Mesenchymal stem cell (in vitro differentiated cells and primary cell): ENCODE results near the gene TREML4.

Experiments used
- DNase-seq: peaks from one replicate; pipeline ENCODE4 v3.0.0-alpha.2; 2013
- H2AFZ ChIP-seq: one replicate; pipeline ENCODE4 v1.6.1; 2013; ENCODE audit warnings: low read depth, mild to moderate bottlenecking, control low read depth, inconsistent platforms, low read length, moderate library complexity
- H2AK5ac ChIP-seq: 2 replicates; pipeline ENCODE4 v1.6.1; 2013; ENCODE audit warnings: low read length, moderate library complexity, mild to moderate bottlenecking, inconsistent platforms; ENCODE audit not compliant: severe bottlenecking
- H2BK120ac ChIP-seq: one replicate; pipeline ENCODE4 v1.6.1; 2013; ENCODE audit warnings: low read depth, mild to moderate bottlenecking, inconsistent platforms, low read length, moderate library complexity
- H2BK12ac ChIP-seq, 2 experiments: one replicate each; pipeline ENCODE4 v1.6.1; 2013; ENCODE audit warnings: inconsistent platforms in 2 of 2, low read length in 2 of 2, mild to moderate bottlenecking in 2 of 2, moderate library complexity in 2 of 2, control low read depth in 1 of 2
- H2BK15ac ChIP-seq: one replicate; pipeline ENCODE4 v1.6.1; 2013; ENCODE audit warnings: mild to moderate bottlenecking, low read depth, inconsistent platforms; ENCODE audit not compliant: poor library complexity, severe bottlenecking
- H2BK5ac ChIP-seq: 2 replicates; pipeline ENCODE4 v1.6.1; 2013; ENCODE audit warnings: low read depth, mild to moderate bottlenecking, low read length, control low read depth, inconsistent platforms; ENCODE audit not compliant: poor library complexity, severe bottlenecking
- H3K14ac ChIP-seq, 2 experiments: one replicate each; pipeline ENCODE4 v1.6.1; 2013; ENCODE audit warnings: inconsistent platforms in 2 of 2, low read length in 2 of 2, control low read depth in 1 of 2, mild to moderate bottlenecking in 1 of 2, moderate library complexity in 1 of 2
- H3K18ac ChIP-seq, 2 experiments: one replicate each; pipeline ENCODE4 v1.6.1; 2013; ENCODE audit warnings: inconsistent platforms in 2 of 2, low read length in 2 of 2, control low read depth in 1 of 2, low read depth in 1 of 2, mild to moderate bottlenecking in 1 of 2
- H3K23ac ChIP-seq, 2 experiments: one replicate each; pipeline ENCODE4 v1.6.1; 2013; ENCODE audit warnings: inconsistent platforms in 2 of 2, low read length in 2 of 2, mild to moderate bottlenecking in 2 of 2, moderate library complexity in 2 of 2, control low read depth in 1 of 2
- H3K27ac ChIP-seq: 2 replicates; pipeline ENCODE4 v1.5.1; 2013; ENCODE audit warnings: mild to moderate bottlenecking, moderate library complexity, low read length, control low read depth, inconsistent platforms; ENCODE audit not compliant: poor library complexity, severe bottlenecking
- H3K27me3 ChIP-seq, 2 experiments: 2 replicates each; pipeline versions ENCODE4 v1.6.1 to v1.7.0; 2013; ENCODE audit warnings: low read length in 2 of 2, mild to moderate bottlenecking in 2 of 2, moderate library complexity in 2 of 2, control low read depth in 1 of 2, inconsistent platforms in 1 of 2; ENCODE audit not compliant: control insufficient read depth in 1 of 2, insufficient read depth in 1 of 2
- H3K36me3 ChIP-seq, 2 experiments: 2 replicates each; pipeline versions ENCODE4 v1.6.1 to v1.7.0; 2013; ENCODE audit warnings: low read length in 2 of 2, control low read depth in 1 of 2, inconsistent platforms in 1 of 2, low read depth in 1 of 2, mild to moderate bottlenecking in 1 of 2; ENCODE audit not compliant: insufficient read depth in 2 of 2, control insufficient read depth in 1 of 2
- H3K4ac ChIP-seq, 2 experiments: one replicate each; pipeline ENCODE4 v1.6.1; 2013; ENCODE audit warnings: inconsistent platforms in 2 of 2, low read length in 2 of 2, mild to moderate bottlenecking in 2 of 2, moderate library complexity in 2 of 2, control low read depth in 1 of 2, low read depth in 1 of 2
- H3K4me1 ChIP-seq: 2 replicates; pipeline ENCODE4 v1.6.1; 2013; ENCODE audit warnings: low read depth, low read length, control low read depth; ENCODE audit not compliant: control insufficient read depth, insufficient read depth
- H3K4me2 ChIP-seq: 2 replicates; pipeline ENCODE4 v1.6.1; 2013; ENCODE audit warnings: low read length, mild to moderate bottlenecking, inconsistent platforms; ENCODE audit not compliant: poor library complexity, severe bottlenecking
- H3K4me3 ChIP-seq, 2 experiments: 2 replicates each; pipeline versions ENCODE4 v1.5.1 to v1.7.0; 2013; ENCODE audit warnings: low read length in 2 of 2, mild to moderate bottlenecking in 2 of 2, control low read depth in 1 of 2, low read depth in 1 of 2; ENCODE audit not compliant: insufficient read depth in 1 of 2
- H3K79me1 ChIP-seq: replicated peaks from 2 replicates; pipeline ENCODE4 v1.6.1; 2013; ENCODE audit warnings: mild to moderate bottlenecking, control low read depth, low read length, inconsistent platforms; ENCODE audit not compliant: poor library complexity, severe bottlenecking
- H3K9ac ChIP-seq: 2 replicates; pipeline ENCODE4 v1.7.0; 2013; ENCODE audit warnings: mild to moderate bottlenecking, low read length, moderate library complexity
- H3K9me3 ChIP-seq: 2 replicates; pipeline ENCODE4 v1.7.0; 2013; ENCODE audit warnings: mild to moderate bottlenecking, low read length; ENCODE audit not compliant: control insufficient read depth
- H4K8ac ChIP-seq: one replicate; pipeline ENCODE4 v1.6.1; 2013; ENCODE audit warnings: inconsistent platforms, mild to moderate bottlenecking, low read length, moderate library complexity
- H4K91ac ChIP-seq: one replicate; pipeline ENCODE4 v1.6.1; 2013; ENCODE audit warnings: mild to moderate bottlenecking, low read length, inconsistent platforms
- WGBS: methylation state at CpG from one replicate; pipeline ENCODE4 v1.1.7; 2013; ENCODE audit warnings: mixed read lengths; 5-methylcytosine and 5-hydroxymethylcytosine counted together

TREML4 gene

GRCh38 chr6:41272591-41273240 lies 44.6 kb downstream of the TREML4 start:
- H3K27ac ChIP-seq: no peak overlapping the region
- H2BK120ac ChIP-seq: no peak overlapping the region
- no peak overlapping the region for H2AK5ac ChIP-seq
- H3K9ac ChIP-seq: no peak overlapping the region
- H3K27me3 ChIP-seq: peaks cover 24 to 42% of the 10 kb centered on the region in 2 experiments
- H3K4me3 ChIP-seq: no peak overlapping the region
- H3K23ac ChIP-seq: no peak overlapping the region
- H2AFZ ChIP-seq: no peak overlapping the region
- no peak overlapping the region for H3K14ac ChIP-seq
- H3K4me2 ChIP-seq: no peak overlapping the region
- H4K8ac ChIP-seq: no peak overlapping the region
- no peak overlapping the region for H2BK15ac ChIP-seq
- H3K4me1 ChIP-seq: no peaks in the 10 kb centered on the region
- no peaks in the 10 kb centered on the region for H3K36me3 ChIP-seq
- no peaks in the 10 kb centered on the region for H3K79me1 ChIP-seq
- H3K18ac ChIP-seq: no peak overlapping the region
- H2BK12ac ChIP-seq: no peak overlapping the region
- WGBS: 98% methylated on average over 4 of the region's 5 CpGs
- H3K9me3 ChIP-seq: no peaks in the 10 kb centered on the region
- no peak overlapping the region for H2BK5ac ChIP-seq
- no peak overlapping the region for H4K91ac ChIP-seq
- no peak overlapping the region for H3K4ac ChIP-seq
- DNase-seq: no peak

- no peak overlapping the region for H3K4ac ChIP-seq
- no peak overlapping the region for H3K9ac ChIP-seq
- H3K4me1 ChIP-seq: no peaks in the 10 kb centered on the region
- H4K8ac ChIP-seq: no peak overlapping the region
- WGBS: no CpG with 5 or more reads among the region's 5 CpGs
- no peak overlapping the region for H3K23ac ChIP-seq
- no peak overlapping the region for H2AFZ ChIP-seq
- no peaks in the 10 kb centered on the region for H3K9me3 ChIP-seq
- no peak overlapping the region for H3K18ac ChIP-seq
- H2BK5ac ChIP-seq: no peak overlapping the region
- H4K91ac ChIP-seq: no peak overlapping the region
- H3K4me3 ChIP-seq: no peak overlapping the region
- peaks cover 26 to 42% of the 10 kb centered on the region in 2 experiments for H3K27me3 ChIP-seq
- H3K4me2 ChIP-seq: no peak overlapping the region
- no peak overlapping the region for H2BK15ac ChIP-seq
- H2BK12ac ChIP-seq: no peak overlapping the region
- H3K79me1 ChIP-seq: no peaks in the 10 kb centered on the region
- H2AK5ac ChIP-seq: no peak overlapping the region
- H3K27ac ChIP-seq: no peak overlapping the region
- H2BK120ac ChIP-seq: no peak overlapping the region
- no peaks in the 10 kb centered on the region for H3K36me3 ChIP-seq
- DNase-seq: no peak
- H3K14ac ChIP-seq: no peak overlapping the region
Observed at GRCh38 chr6:41273714-41274113, 45.6 kb downstream of the TREML4 start.

GRCh38 chr6:41274256-41274655 lies 46.1 kb downstream of the TREML4 start:
- Histone ChIP-seq H2AK5ac (no peak overlapping the region), H4K91ac (no peak overlapping the region), H2BK120ac (no peak overlapping the region), H2BK12ac (no peak overlapping the region), H3K14ac (no peak overlapping the region), H3K27me3 (peaks cover 30 to 42% of the 10 kb centered on the region in 2 experiments), H3K9ac (no peak overlapping the region), H3K4me1 (no peaks in the 10 kb centered on the region), H3K4me2 (no peak overlapping the region), H3K9me3 (no peaks in the 10 kb centered on the region), H3K79me1 (no peaks in the 10 kb centered on the region), H3K4ac (no peak overlapping the region), H2BK5ac (no peak overlapping the region), H3K23ac (no peak overlapping the region), H3K4me3 (no peak overlapping the region), H2AFZ (no peak overlapping the region), H3K18ac (no peak overlapping the region), H3K27ac (no peak overlapping the region), H3K36me3 (no peaks in the 10 kb centered on the region), H4K8ac (no peak overlapping the region), H2BK15ac (no peak overlapping the region)
- no peak for DNase-seq
- 90% methylated on average over 2 of the region's 2 CpGs for WGBS

GRCh38 chr6:41275489-41275888 lies 47.3 kb downstream of the TREML4 start:
- no peaks in the 10 kb centered on the region for H3K79me1 ChIP-seq
- H3K23ac ChIP-seq: no peak overlapping the region
- no peak overlapping the region for H2AK5ac ChIP-seq
- H3K4me1 ChIP-seq: no peaks in the 10 kb centered on the region
- H2BK15ac ChIP-seq: no peak overlapping the region
- H4K8ac ChIP-seq: no peak overlapping the region
- no peak overlapping the region for H4K91ac ChIP-seq
- peaks cover 31 to 42% of the 10 kb centered on the region in 2 experiments for H3K27me3 ChIP-seq
- no peak overlapping the region for H3K4ac ChIP-seq
- H2BK12ac ChIP-seq: no peak overlapping the region
- no peak overlapping the region for H3K14ac ChIP-seq
- 81% methylated on average over 3 of the region's 4 CpGs for WGBS
- no peak overlapping the region for H2BK5ac ChIP-seq
- no peak overlapping the region for H2BK120ac ChIP-seq
- H3K27ac ChIP-seq: no peak overlapping the region
- H3K36me3 ChIP-seq: no peaks in the 10 kb centered on the region
- no peak overlapping the region for H3K4me2 ChIP-seq
- no peak overlapping the region for H2AFZ ChIP-seq
- no peak overlapping the region for H3K18ac ChIP-seq
- no peak for DNase-seq
- no peak overlapping the region for H3K9ac ChIP-seq
- H3K4me3 ChIP-seq: no peak overlapping the region
- no peaks in the 10 kb centered on the region for H3K9me3 ChIP-seq
